ENCODE measurements around the gene UQCRC1.
"Not testable (repeated sequence)": the region's sequence is repeated elsewhere in the genome, so short reads cannot be mapped to it uniquely, and the experiment has no call there.

Gene UQCRC1

DNA sequence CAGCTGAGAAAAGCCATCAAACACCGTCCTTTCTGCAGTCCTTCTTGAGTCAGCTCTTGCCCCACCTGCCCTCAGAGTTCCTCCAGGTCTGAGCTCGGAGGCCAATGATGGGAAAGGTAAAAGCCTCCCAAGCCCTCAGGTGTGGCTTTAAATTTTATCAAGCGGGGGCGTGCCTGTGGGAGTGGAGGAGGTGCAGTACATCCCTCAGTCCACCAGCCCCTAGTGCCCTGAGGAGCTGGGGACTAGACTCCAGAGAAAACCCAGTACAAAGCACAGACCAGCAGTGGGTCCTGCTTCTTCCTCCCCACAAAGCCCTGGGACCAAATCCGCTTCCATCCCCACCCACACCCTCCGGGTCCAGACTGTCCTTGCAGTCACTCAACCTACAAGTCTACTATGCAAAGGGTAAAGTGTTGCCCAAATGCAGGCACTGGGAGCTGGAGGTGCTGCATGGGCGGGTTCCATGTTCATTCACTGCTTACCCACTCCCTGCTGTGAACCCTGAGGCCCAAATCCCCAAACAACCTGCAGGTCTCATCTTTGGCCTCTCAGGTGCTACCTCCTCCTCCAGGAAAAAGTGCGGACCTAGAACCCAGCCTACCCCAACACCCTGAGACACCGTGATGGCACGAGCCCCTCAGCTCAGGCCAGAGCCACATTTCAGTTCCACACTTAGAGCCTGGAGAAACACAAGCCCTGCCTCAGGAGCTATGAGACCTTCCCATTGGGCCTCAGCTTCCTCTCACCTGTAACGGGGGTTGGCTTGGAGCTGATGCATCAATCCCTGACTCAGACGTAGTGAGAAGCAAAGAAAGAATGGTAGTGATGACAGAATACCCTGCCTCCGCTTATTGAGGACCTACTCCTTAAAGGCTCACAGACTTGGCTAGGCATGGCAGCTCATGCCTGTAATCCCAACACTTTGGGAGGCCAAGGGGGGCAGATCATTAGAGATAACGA lies 55.3 kb downstream of the UQCRC1 start:
- no peak for DNase-seq

DNA sequence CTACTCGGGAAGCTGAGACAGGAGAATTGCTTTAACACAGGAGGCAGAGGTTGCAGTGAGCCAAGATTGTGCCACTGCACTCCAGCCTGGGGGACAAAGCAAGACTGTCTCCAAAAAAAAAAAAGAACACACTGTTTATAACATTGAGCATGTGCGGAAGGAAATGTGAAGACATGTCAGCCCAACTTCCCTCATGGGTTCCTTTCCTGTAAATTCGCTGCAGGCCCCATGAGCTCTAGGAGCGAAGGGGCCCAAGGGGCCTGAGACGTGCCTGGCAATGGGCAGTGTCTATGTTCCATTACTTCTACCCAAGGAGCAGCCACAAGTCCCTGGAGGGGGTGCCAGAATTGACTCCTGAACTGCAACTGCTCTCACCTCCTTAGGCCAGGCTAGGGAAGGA lies 56.1 kb downstream of the UQCRC1 start:
- no peak for DNase-seq

DNA sequence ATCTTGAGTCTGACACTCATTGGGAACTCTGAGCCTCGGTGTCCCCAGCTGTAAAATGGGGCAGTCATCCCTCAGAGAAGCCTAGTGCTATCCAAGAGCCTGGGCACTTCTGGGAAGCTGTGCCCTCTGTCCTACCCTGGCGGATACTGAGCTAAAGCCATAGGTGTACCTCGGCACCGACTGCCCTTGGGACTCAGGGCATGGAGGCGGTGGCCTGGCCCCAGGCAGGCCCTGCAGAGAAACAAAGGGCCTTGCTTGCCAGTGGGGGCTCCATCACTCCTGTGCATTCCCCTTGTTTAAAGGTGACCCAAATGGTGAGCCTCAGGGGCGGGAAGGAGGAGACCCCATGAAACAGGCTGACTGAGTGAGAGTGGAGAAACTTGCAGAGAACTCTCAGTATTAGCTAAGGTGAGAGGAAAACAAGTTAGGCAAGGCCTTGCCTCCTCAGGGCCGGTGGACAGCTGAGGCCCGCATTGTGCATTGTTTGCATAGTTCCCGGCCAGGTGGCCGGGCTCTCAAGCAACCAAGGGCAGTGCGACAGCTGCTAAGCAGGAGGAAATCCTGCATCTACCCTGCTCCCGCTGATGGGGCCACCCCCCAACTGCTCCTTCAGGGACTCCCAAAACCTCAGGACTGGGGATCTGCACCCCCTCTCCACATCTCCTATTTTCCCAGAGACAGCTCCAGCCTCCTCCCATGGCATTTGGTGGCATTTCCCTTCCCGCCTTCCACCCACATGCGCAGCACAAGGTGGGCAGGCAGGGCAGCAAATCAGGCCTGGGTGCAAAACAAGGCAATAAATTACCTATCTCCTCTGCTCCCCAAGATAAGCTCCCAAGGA lies 57.1 kb downstream of the UQCRC1 start:
- no peak for DNase-seq

DNA sequence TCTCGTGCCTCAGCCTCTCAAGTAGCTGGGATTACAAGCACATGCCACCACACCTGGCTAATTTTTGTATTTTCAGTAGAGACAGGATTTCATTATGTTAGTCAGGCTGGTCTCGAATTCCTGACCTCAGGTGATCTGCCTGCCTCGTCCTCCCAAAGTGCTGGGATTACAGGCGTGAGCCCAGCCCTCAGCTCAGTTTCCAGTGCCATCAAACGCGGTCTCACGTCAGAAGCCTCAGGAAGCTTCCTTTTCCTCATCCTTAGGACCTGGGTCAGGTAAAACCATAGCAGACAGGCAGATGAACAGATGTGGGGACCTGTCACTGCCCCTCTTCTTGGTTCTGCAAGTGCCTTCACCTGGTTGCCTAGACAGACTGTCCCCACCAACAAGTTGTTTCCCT lies 57.8 kb downstream of the UQCRC1 start:
- not testable (repeated sequence) for DNase-seq

All from 8988T (cell line).